B cell (primary cell): ENCODE measurements around the gene ARF5. TPM values are rescaled to one million over a fixed set of nuclear protein-coding genes. Genes with fewer than 3 reads are reported as not detected.

Source experiments
- ATAC-seq: fragments of 200-7000 bp; cut with Tn5 transposase; one replicate; pipeline ENCODE4 v1.10.0; 2021; ENCODE audit warnings: low read depth, mild to moderate bottlenecking, moderate number of reproducible peaks, moderate library complexity
- CTCF ChIA-PET: fragments of 350-600 bp; sonication (Branson Sonifier 250); formaldehyde crosslinking; loops from one replicate; lab custom pipeline; 2021; ENCODE audit warnings: antibody characterized with exemption, inconsistent platforms; lab: Charles Lee
- POLR2A ChIA-PET: fragments of 350-600 bp; sonication (Branson Sonifier 250); formaldehyde crosslinking; loops from one replicate; lab custom pipeline; 2021; ENCODE audit warnings: antibody characterized with exemption; lab: Charles Lee
- DNase-seq: peaks from one replicate; pipeline ENCODE4 v3.0.0; 2013
- H2AFZ ChIP-seq: 2 replicates; pipeline ENCODE4 v1.6.1; 2012; ENCODE audit warnings: mild to moderate bottlenecking, low read depth, low read length; ENCODE audit not compliant: insufficient read depth, poor library complexity, severe bottlenecking
- H3K27ac ChIP-seq, 2 donors: 1 replicate in 1 of 2; 2 replicates in 1 of 2; pipeline ENCODE4 v1.5.1; 2012 to 2013; ENCODE audit warnings: low read length in 2 of 2, mild to moderate bottlenecking in 2 of 2, moderate library complexity in 1 of 2
- H3K27me3 ChIP-seq, 4 experiments: fragments of 200-600 bp in 1 of 4; sonication (generic) in 1 of 4; replicated peaks in 1 of 4; 1 replicate in 2 of 4; 2 replicates in 2 of 4; pipeline versions ENCODE4 v1.6.1 to v1.7.0; 2013 to 2016; ENCODE audit warnings: low read length in 3 of 4, mild to moderate bottlenecking in 2 of 4, mixed read lengths in 1 of 4, moderate library complexity in 1 of 4; ENCODE audit not compliant: insufficient read depth in 4 of 4, control insufficient read depth in 3 of 4; ENCODE audit errors: control extremely low read depth in 1 of 4
- H3K36me3 ChIP-seq, 2 experiments: replicated peaks in 1 of 2; 1 replicate in 1 of 2; 2 replicates in 1 of 2; pipeline versions ENCODE4 v1.6.1 to v1.7.1; 2013; ENCODE audit warnings: low read length in 1 of 2; ENCODE audit not compliant: insufficient read depth in 2 of 2, control insufficient read depth in 1 of 2; ENCODE audit errors: control extremely low read depth in 1 of 2, extremely low read depth in 1 of 2
- H3K4me1 ChIP-seq, 2 donors: fragments of 200-600 bp in 1 of 2; sonication (generic) in 1 of 2; 1 replicate in 1 of 2; 2 replicates in 1 of 2; pipeline versions ENCODE4 v1.5.1 to v1.6.1; 2013 to 2017; ENCODE audit warnings: low read length in 2 of 2; ENCODE audit not compliant: control insufficient read depth in 2 of 2, insufficient read depth in 2 of 2
- H3K4me2 ChIP-seq: replicated peaks from 2 replicates; pipeline ENCODE3; 2012; ENCODE audit warnings: mild to moderate bottlenecking, low read depth, low read length; ENCODE audit not compliant: poor library complexity, severe bottlenecking
- H3K4me3 ChIP-seq, 5 experiments: fragments of 200-600 bp in 1 of 5; sonication (generic) in 1 of 5; 1 replicate in 3 of 5; 2 replicates in 2 of 5; pipeline versions ENCODE4 v1.5.1 to v1.7.0; 2011 to 2016; ENCODE audit warnings: low read length in 4 of 5, mild to moderate bottlenecking in 4 of 5, low read depth in 2 of 5, control low read depth in 1 of 5, moderate library complexity in 1 of 5; ENCODE audit not compliant: insufficient read depth in 1 of 5; ENCODE audit errors: control extremely low read depth in 1 of 5, extremely low read depth in 1 of 5
- H3K79me2 ChIP-seq: fragments of 200-600 bp; sonication (generic); one replicate; pipeline ENCODE4 v1.6.0; 2016; ENCODE audit warnings: low read length; ENCODE audit not compliant: control insufficient read depth, insufficient read depth
- H3K9ac ChIP-seq: fragments of 200-600 bp; sonication (generic); 2 replicates; pipeline ENCODE4 v1.6.1; 2017; ENCODE audit warnings: mild to moderate bottlenecking, low read length, moderate library complexity
- H3K9me3 ChIP-seq, 3 donors: one replicate each; pipeline versions ENCODE4 v1.6.1 to v1.7.1; 2013; ENCODE audit warnings: low read length in 2 of 3; ENCODE audit not compliant: control insufficient read depth in 2 of 3, insufficient read depth in 1 of 3; ENCODE audit errors: control extremely low read depth in 1 of 3
- H4K20me1 ChIP-seq: 2 replicates; pipeline ENCODE4 v1.6.0; 2012; ENCODE audit warnings: mild to moderate bottlenecking, low read length; ENCODE audit not compliant: insufficient read depth, control insufficient read depth, poor library complexity, severe bottlenecking
- H3K27ac Mint-ChIP-seq: one replicate; pipeline ENCODE4 v1.8.0; 2021; ENCODE audit warnings: mixed read lengths
- H3K27me3 Mint-ChIP-seq: one replicate; pipeline ENCODE4 v1.8.0; 2021; ENCODE audit warnings: mixed read lengths
- H3K4me1 Mint-ChIP-seq: one replicate; pipeline ENCODE4 v1.8.0; 2021; ENCODE audit warnings: mixed read lengths
- H3K4me3 Mint-ChIP-seq: one replicate; pipeline ENCODE4 v1.8.0; 2021; ENCODE audit warnings: mixed read lengths
- H3K9me3 Mint-ChIP-seq: one replicate; pipeline ENCODE4 v1.8.0; 2022; ENCODE audit warnings: mixed read lengths; ENCODE audit not compliant: insufficient read depth
- CTCF ChIP-seq: fragments of 200-600 bp; IDR thresholded peaks from one replicate; pipeline ENCODE4 v1.8.0; 2022; ENCODE audit warnings: antibody characterized with exemption, mild to moderate bottlenecking
- EZH2 ChIP-seq: IDR thresholded peaks from 2 replicates; pipeline ENCODE4 v1.6.1; 2012; ENCODE audit warnings: borderline replicate concordance, low read depth, mild to moderate bottlenecking, moderate library complexity, low read length; ENCODE audit not compliant: insufficient read depth, poor library complexity, severe bottlenecking
- WGBS: methylation state at CpG from one replicate; pipeline ENCODE4 v1.1.5; 2013; ENCODE audit warnings: missing lambda C conversion rate; ENCODE audit not compliant: insufficient coverage; 5-methylcytosine and 5-hydroxymethylcytosine counted together
- intact Hi-C: fragments of 100-400 bp; cut with micrococcal nuclease; formaldehyde crosslinking; loops from one replicate; pipeline ENCODE4 v1.10.0; 2022
- polyA plus RNA-seq: library from polyadenylated mRNA; depleted of rRNA; stranded (reverse); fragments of >200 nt; gene quantifications from 2 replicates; pipeline ENCODE4 v1.2.3, GENCODE V29; 2012
- total RNA-seq, 2 donors: library from RNA; stranded (reverse); fragments of 120-200 nt in 1 of 2; gene quantifications; 1 replicate in 1 of 2; 2 replicates in 1 of 2; pipeline versions ENCODE4 v1.2.3 to v1.2.4, GENCODE V29; 2013 to 2022

ARF5 gene
- total and polyA plus RNA-seq, 2 donors (not counting 1 experiment from before 2014, with no cell fraction given) = 77.1 to 234 TPM

DNA sequence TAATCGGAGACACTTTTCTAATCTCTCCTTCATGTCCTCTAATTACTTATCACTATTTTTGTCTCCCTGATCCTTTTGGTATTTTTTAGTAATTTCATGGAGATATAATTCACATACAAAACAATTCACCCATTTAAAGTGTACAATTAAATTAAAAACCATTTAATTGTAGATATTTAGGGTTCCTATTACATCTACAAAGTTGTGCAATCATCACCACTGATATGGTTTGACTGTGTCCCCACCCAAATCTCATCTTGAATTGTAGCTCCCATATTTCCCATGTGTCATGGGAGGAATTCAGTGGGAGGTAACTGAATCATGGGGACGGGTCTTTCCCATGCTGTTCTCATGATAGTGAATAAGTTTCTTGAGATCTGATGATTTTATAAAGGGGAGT lies 31.8 kb upstream of the ARF5 start:
- DNase-seq (no peak), ATAC-seq (no peak)
- Mint-ChIP-seq H3K9me3 (no peaks in the 10 kb centered on the region), H3K4me3 (no peak overlapping the region), H3K27me3 (peaks cover 11% of the 10 kb centered on the region), H3K27ac (no peak overlapping the region), H3K4me1 (no peaks in the 10 kb centered on the region)
- intact Hi-C loops = loop anchor here (5.0 kb wide), 2 partner anchors 651 to 831 kb away; no protein-coding TSS in a partner anchor
- no peaks in the 10 kb centered on the region for H3K79me2 ChIP-seq
- no peaks in the 10 kb centered on the region for H3K36me3 ChIP-seq
- no peaks in the 10 kb centered on the region for H3K4me1 ChIP-seq
- no CpG with 5 or more reads among the region's 2 CpGs for WGBS
- H3K27me3 ChIP-seq = no peaks in the 10 kb centered on the region
- CTCF ChIA-PET = no interaction called here
- H3K4me2 ChIP-seq = no peak overlapping the region
- H3K27ac ChIP-seq = no peak overlapping the region
- no peaks in the 10 kb centered on the region for H3K9me3 ChIP-seq
- TF ChIP-seq EZH2 = no peak
- TF ChIP-seq CTCF = no peak
- no peak overlapping the region for H3K9ac ChIP-seq
- no peak overlapping the region for H3K4me3 ChIP-seq
- H4K20me1 ChIP-seq = no peaks in the 10 kb centered on the region
- POLR2A ChIA-PET = no interaction called here
- H2AFZ ChIP-seq = no peak overlapping the region

- H3K4me1 ChIP-seq = no peaks in the 10 kb centered on the region
- H3K4me3 ChIP-seq = no peak overlapping the region
- CTCF ChIA-PET = interaction anchor here (1.0 to 1.4 kb wide), 2 partner anchors 151 to 652 kb away, joined by 4 to 7 read pairs; no protein-coding TSS in a partner anchor
- Mint-ChIP-seq H3K4me1 (no peaks in the 10 kb centered on the region), H3K4me3 (no peak overlapping the region), H3K27ac (no peak overlapping the region), H3K9me3 (no peaks in the 10 kb centered on the region), H3K27me3 (peaks cover 8% of the 10 kb centered on the region)
- no peak overlapping the region for H2AFZ ChIP-seq
- no CpG with 5 or more reads among the region's 2 CpGs for WGBS
- POLR2A ChIA-PET = no interaction called here
- intact Hi-C loops = loop anchor here (5.0 kb wide), 2 partner anchors 649 to 829 kb away; no protein-coding TSS in a partner anchor
- no peaks in the 10 kb centered on the region for H4K20me1 ChIP-seq
- no peaks in the 10 kb centered on the region for H3K27me3 ChIP-seq
- ATAC-seq (no peak), DNase-seq (no peak)
- H3K4me2 ChIP-seq = no peak overlapping the region
- no peaks in the 10 kb centered on the region for H3K36me3 ChIP-seq
- no peak overlapping the region for H3K27ac ChIP-seq
- no peak for TF ChIP-seq EZH2
- no peak for TF ChIP-seq CTCF
- H3K79me2 ChIP-seq = no peaks in the 10 kb centered on the region
- H3K9me3 ChIP-seq = no peaks in the 10 kb centered on the region
- H3K9ac ChIP-seq = no peak overlapping the region
These were observed 30.4 kb upstream of the ARF5 start for GRCh38 chr7:127557803-127558202.
